ENCODE measurements around the gene RELT. TPM values are rescaled to one million over a fixed set of nuclear protein-coding genes. Genes with fewer than 3 reads are reported as not detected.
A peak's percentile ranks its signal among the peaks of the same experiment; 100 is the strongest.

RELT gene
- total and polyA plus RNA-seq, 2 of the 13 experiments (the other 11 are each of a cell fraction or from before 2014, with no cell fraction given): 2.5 to 4.7 TPM

- no peak for TF ChIP-seq ZNF33A (CRISPR knock-in tag; IDR thresholded peaks at IDR 0.05; ENCODE audit: borderline replicate concordance)
- no peak for TF ChIP-seq ZNF430 (CRISPR knock-in tag; IDR thresholded peaks at IDR 0.05)
- peak; percentile 78 for TF ChIP-seq ZNF687 (CRISPR knock-in tag; IDR thresholded peaks at IDR 0.05)
- no peak for TF ChIP-seq ZNF557 (CRISPR knock-in tag; IDR thresholded peaks at IDR 0.05)
- no peak for TF ChIP-seq IKZF5 (CRISPR knock-in tag; IDR thresholded peaks at IDR 0.05)
- no peak for TF ChIP-seq ZNF660 (CRISPR knock-in tag; IDR thresholded peaks at IDR 0.05; ENCODE audit: borderline replicate concordance, low read depth)
- no peak for TF ChIP-seq ZBTB39 (CRISPR knock-in tag; IDR thresholded peaks at IDR 0.05)
- peak; percentile 85 for TF ChIP-seq RBM22 (optimal IDR thresholded peaks at IDR 0.05; ENCODE audit: low read length)
- TF ChIP-seq ZNF720 (CRISPR knock-in tag; IDR thresholded peaks at IDR 0.05): no peak
- no peak; the same call in 1 of the 2 replicates for TF ChIP-seq THAP9 (CRISPR knock-in tag; IDR thresholded peaks at IDR 0.05; ENCODE audit: borderline replicate concordance)
- TF ChIP-seq NR2F1 (CRISPR knock-in tag; IDR thresholded peaks at IDR 0.05): peak; percentile 28 to 33; a peak in 2 of 4 replicates
- TF ChIP-seq ZBTB7A (CRISPR knock-in tag; IDR thresholded peaks at IDR 0.05): no peak; the same call in none of the 2 replicates
- TF ChIP-seq EED (CRISPR knock-in tag; IDR thresholded peaks at IDR 0.05): 0 out of 2 replicates have a peak, but pooled peaks have one; percentile 30
- TF ChIP-seq KDM6A (CRISPR knock-in tag; IDR thresholded peaks at IDR 0.05; ENCODE audit: low read depth): peak; percentile 100
- TF ChIP-seq MAFK (conservative IDR thresholded peaks at IDR 0.05 in 1 of 2, IDR thresholded peaks at IDR 0.05 in 1 of 2; ENCODE audit: low read length in 2 of 2): no peak
- TF ChIP-seq SNRNP70 (IDR thresholded peaks at IDR 0.05; ENCODE audit: low read depth, low read length): no peak
- TF ChIP-seq MYPOP (CRISPR knock-in tag; IDR thresholded peaks at IDR 0.05): no peak
Observed at GRCh38 chr11:73331138-73331916, 44.9 kb upstream of the RELT start (continued).
